SK-N-SH treated with all-trans-retinoic acid at 6 μM for 48 hours (cell line): ENCODE measurements around the gene NKX2-3.

Experiments
- ATAC-seq: fragments of 200-7000 bp; cut with Tn5 transposase; 3 replicates; pipeline ENCODE4 v1.9.1; 2020; ENCODE audit warnings: mild to moderate bottlenecking, moderate library complexity
- ARNTL ChIP-seq: fragments of 450-650 bp; formaldehyde crosslinking; IDR thresholded peaks from 2 replicates; pipeline ENCODE4 v1.5.0; 2020; ENCODE audit warnings: low read depth, mild to moderate bottlenecking, moderate library complexity, borderline replicate concordance
- BACH2 ChIP-seq: fragments of 250-450 bp; sonication (Bioruptor Pico); IDR thresholded peaks from 2 replicates; pipeline ENCODE4 v1.9.0; 2021; ENCODE audit warnings: mild to moderate bottlenecking, borderline replicate concordance
- CREB5 ChIP-seq: fragments of 250-450 bp; sonication (Bioruptor Pico); IDR thresholded peaks from 2 replicates; pipeline ENCODE4 v1.5.1; 2020; ENCODE audit warnings: low read depth, mild to moderate bottlenecking, moderate library complexity
- CSDC2 ChIP-seq: fragments of 250-450 bp; sonication (Bioruptor Pico); IDR thresholded peaks from 2 replicates; pipeline ENCODE4 v1.5.0; 2020; ENCODE audit warnings: mild to moderate bottlenecking, moderate library complexity
- CSRNP3 ChIP-seq: fragments of 250-450 bp; sonication (Bioruptor Pico); IDR thresholded peaks from 2 replicates; pipeline ENCODE4 v1.5.1; 2021; ENCODE audit warnings: mild to moderate bottlenecking, moderate library complexity
- ESRRG ChIP-seq: fragments of 250-450 bp; sonication (Bioruptor Pico); IDR thresholded peaks from 2 replicates; pipeline ENCODE4 v1.6.1; 2021; ENCODE audit warnings: mild to moderate bottlenecking
- GLIS3 ChIP-seq: fragments of 250-450 bp; sonication (Bioruptor Pico); IDR thresholded peaks from 2 replicates; pipeline ENCODE4 v1.5.0; 2020; ENCODE audit warnings: mild to moderate bottlenecking, moderate library complexity
- ISL1 ChIP-seq: fragments of 250-450 bp; sonication (Bioruptor Pico); IDR thresholded peaks from 2 replicates; pipeline ENCODE4 v2.1.2; 2022; ENCODE audit warnings: mild to moderate bottlenecking, moderate library complexity
- OSR1 ChIP-seq: fragments of 250-450 bp; sonication (Bioruptor Pico); IDR thresholded peaks from 2 replicates; pipeline ENCODE4 v1.8.0; 2022; ENCODE audit warnings: moderate library complexity, mild to moderate bottlenecking, inconsistent platforms
- PATZ1 ChIP-seq: fragments of 250-450 bp; sonication (Bioruptor Pico); IDR thresholded peaks from 2 replicates; pipeline ENCODE4 v1.8.0; 2020; ENCODE audit warnings: mild to moderate bottlenecking, moderate library complexity, borderline replicate concordance
- PPARA ChIP-seq: fragments of 250-450 bp; sonication (Bioruptor Pico); IDR thresholded peaks from 2 replicates; pipeline ENCODE4 v1.5.0; 2020; ENCODE audit warnings: mild to moderate bottlenecking, borderline replicate concordance
- RARB ChIP-seq: fragments of 250-450 bp; sonication (Bioruptor Pico); IDR thresholded peaks from 2 replicates; pipeline ENCODE4 v1.8.0; 2021; ENCODE audit warnings: mild to moderate bottlenecking, moderate library complexity
- SNAI2 ChIP-seq: fragments of 250-450 bp; sonication (Bioruptor Pico); IDR thresholded peaks from 2 replicates; pipeline ENCODE4 v1.5.0; 2020; ENCODE audit warnings: mild to moderate bottlenecking, moderate library complexity
- TCF4 ChIP-seq: fragments of 250-450 bp; sonication (Bioruptor Pico); IDR thresholded peaks from 2 replicates; pipeline ENCODE4 v1.8.0; 2021; ENCODE audit warnings: mild to moderate bottlenecking, moderate library complexity, borderline replicate concordance
- TOX ChIP-seq: fragments of 250-450 bp; sonication (Bioruptor Pico); IDR thresholded peaks from 2 replicates; pipeline ENCODE4 v1.8.0; 2021; ENCODE audit warnings: mild to moderate bottlenecking, moderate library complexity, borderline replicate concordance
- ZC3H10 ChIP-seq: fragments of 250-450 bp; sonication (Bioruptor Pico); IDR thresholded peaks from 2 replicates; pipeline ENCODE4 v1.5.1; 2021; ENCODE audit warnings: mild to moderate bottlenecking, moderate library complexity
- ZFP3 ChIP-seq: fragments of 250-450 bp; sonication (Bioruptor Pico); IDR thresholded peaks from 2 replicates; pipeline ENCODE4 v1.5.0; 2020; ENCODE audit warnings: mild to moderate bottlenecking, moderate library complexity
- ZFP30 ChIP-seq: fragments of 450-650 bp; formaldehyde crosslinking; IDR thresholded peaks from 2 replicates; pipeline ENCODE4 v1.5.0; 2022; ENCODE audit warnings: mild to moderate bottlenecking, moderate library complexity
- ZNF565 ChIP-seq: fragments of 450-650 bp; formaldehyde crosslinking; conservative IDR thresholded peaks from 2 replicates; pipeline ENCODE4 v1.5.0; 2020; ENCODE audit warnings: low read depth, mild to moderate bottlenecking, moderate library complexity
- ZNF70 ChIP-seq: fragments of 450-650 bp; formaldehyde crosslinking; IDR thresholded peaks from 2 replicates; pipeline ENCODE4 v1.5.0; 2020; ENCODE audit warnings: mild to moderate bottlenecking, moderate library complexity
- ZNF8 ChIP-seq: fragments of 450-650 bp; formaldehyde crosslinking; IDR thresholded peaks from 2 replicates; pipeline ENCODE4 v1.5.0; 2020; ENCODE audit warnings: mild to moderate bottlenecking, moderate library complexity

Gene NKX2-3

GRCh38 chr10:99565166-99565565 lies 32.4 kb downstream of the NKX2-3 start:
- no peak for ATAC-seq
- TF ChIP-seq PPARA (CRISPR knock-in tag): no peak
- no peak for TF ChIP-seq ZFP3 (CRISPR knock-in tag)
- no peak for TF ChIP-seq ZNF8 (CRISPR knock-in tag)
- no peak for TF ChIP-seq PATZ1 (CRISPR knock-in tag)
- no peak for TF ChIP-seq ZNF70
- no peak for TF ChIP-seq GLIS3 (CRISPR knock-in tag)
- no peak for TF ChIP-seq CSDC2 (CRISPR knock-in tag)
- no peak for TF ChIP-seq OSR1 (CRISPR knock-in tag)
- no peak for TF ChIP-seq ZFP30 (CRISPR knock-in tag)
- TF ChIP-seq CSRNP3 (CRISPR knock-in tag): no peak
- no peak for TF ChIP-seq ARNTL (CRISPR knock-in tag)
- no peak for TF ChIP-seq BACH2 (CRISPR knock-in tag)

- ATAC-seq: no peak
- TF ChIP-seq GLIS3 (CRISPR knock-in tag) (no peak), ESRRG (CRISPR knock-in tag) (no peak), CREB5 (CRISPR knock-in tag) (no peak), ZNF70 (no peak), PATZ1 (CRISPR knock-in tag) (no peak), CSRNP3 (CRISPR knock-in tag) (no peak), ISL1 (CRISPR knock-in tag) (no peak), ARNTL (CRISPR knock-in tag) (no peak), CSDC2 (CRISPR knock-in tag) (no peak), RARB (CRISPR knock-in tag) (no peak)
Observed at GRCh38 chr10:99569253-99569939, 36.7 kb downstream of the NKX2-3 start.

- no peak for TF ChIP-seq SNAI2 (CRISPR knock-in tag)
- no peak for TF ChIP-seq ZFP3 (CRISPR knock-in tag)
- TF ChIP-seq BACH2 (CRISPR knock-in tag): no peak
- no peak for TF ChIP-seq ZNF565
- TF ChIP-seq OSR1 (CRISPR knock-in tag): no peak
- no peak for TF ChIP-seq RARB (CRISPR knock-in tag)
- no peak for TF ChIP-seq TOX (CRISPR knock-in tag)
- TF ChIP-seq ISL1 (CRISPR knock-in tag): no peak
- TF ChIP-seq ZC3H10 (CRISPR knock-in tag): no peak
- no peak for TF ChIP-seq PPARA (CRISPR knock-in tag)
- TF ChIP-seq CREB5 (CRISPR knock-in tag): no peak
- no peak for TF ChIP-seq TCF4 (CRISPR knock-in tag)
- TF ChIP-seq ARNTL (CRISPR knock-in tag): no peak
- no peak for TF ChIP-seq ZNF70
- TF ChIP-seq, all 23 proteins: peak for 0
- no peak for ATAC-seq
Observed at GRCh38 chr10:99569961-99570360, 37.2 kb downstream of the NKX2-3 start.
